ENCODE data around the gene ZNF718. TPM values are rescaled to one million over a fixed set of nuclear protein-coding genes. Genes with fewer than 3 reads are reported as not detected.
"Not testable (repeated sequence)": the region's sequence is repeated elsewhere in the genome, so short reads cannot be mapped to it uniquely, and the experiment has no call there.

The ZNF718 gene
- total RNA-seq, 1 donor from 2014 or later = 10.5 TPM

GRCh38 chr4:138935-139334 lies 14.6 kb downstream of the ZNF718 start:
- no peak for TF ChIP-seq CTCF (conservative IDR thresholded peaks at IDR 0.05)
- peaks cover 85% of the 10 kb centered on the region for H3K36me3 Mint-ChIP-seq
- H3K4me1 Mint-ChIP-seq (ENCODE audit: unreplicated experiment) = no peaks in the 10 kb centered on the region
- no peak overlapping the region for H3K4me3 Mint-ChIP-seq
- H3K27me3 Mint-ChIP-seq = no peaks in the 10 kb centered on the region
- DNase-seq (ENCODE audit: extremely low spot score, unreplicated experiment) = no peak
- peaks cover 32% of the 10 kb centered on the region for H3K9me3 Mint-ChIP-seq
- no peak overlapping the region for H3K27ac Mint-ChIP-seq

GRCh38 chr4:139691-140090 lies 15.4 kb downstream of the ZNF718 start:
- Mint-ChIP-seq H3K4me1 (ENCODE audit: unreplicated experiment) (no peaks in the 10 kb centered on the region), H3K4me3 (no peak overlapping the region), H3K36me3 (peaks cover 85% of the 10 kb centered on the region), H3K27ac (no peak overlapping the region), H3K27me3 (no peaks in the 10 kb centered on the region), H3K9me3 (peaks cover 32% of the 10 kb centered on the region)
- no peak for DNase-seq (ENCODE audit: extremely low spot score, unreplicated experiment)
- TF ChIP-seq CTCF (conservative IDR thresholded peaks at IDR 0.05) = no peak

GRCh38 chr4:146621-147020 lies 22.3 kb downstream of the ZNF718 start:
- Mint-ChIP-seq H3K4me3 (no peak overlapping the region), H3K4me1 (ENCODE audit: unreplicated experiment) (no peaks in the 10 kb centered on the region), H3K36me3 (peaks cover 56% of the 10 kb centered on the region), H3K27me3 (no peaks in the 10 kb centered on the region), H3K9me3 (peaks cover 8% of the 10 kb centered on the region), H3K27ac (no peak overlapping the region)
- TF ChIP-seq CTCF (conservative IDR thresholded peaks at IDR 0.05) = no peak
- DNase-seq (ENCODE audit: extremely low spot score, unreplicated experiment) = no peak

GRCh38 chr4:147233-147632 lies 22.9 kb downstream of the ZNF718 start:
- H3K36me3 Mint-ChIP-seq = peaks cover 55% of the 10 kb centered on the region
- peaks cover 8% of the 10 kb centered on the region for H3K9me3 Mint-ChIP-seq
- H3K27me3 Mint-ChIP-seq = no peaks in the 10 kb centered on the region
- DNase-seq (ENCODE audit: extremely low spot score, unreplicated experiment) = no peak
- no peaks in the 10 kb centered on the region for H3K4me1 Mint-ChIP-seq (ENCODE audit: unreplicated experiment)
- H3K4me3 Mint-ChIP-seq = no peak overlapping the region
- H3K27ac Mint-ChIP-seq = no peak overlapping the region
- TF ChIP-seq CTCF (conservative IDR thresholded peaks at IDR 0.05) = no peak

- Mint-ChIP-seq H3K9me3 (peaks cover 18% of the 10 kb centered on the region), H3K27me3 (no peaks in the 10 kb centered on the region), H3K27ac (no peak overlapping the region), H3K4me3 (no peak overlapping the region), H3K4me1 (ENCODE audit: unreplicated experiment) (no peaks in the 10 kb centered on the region), H3K36me3 (peaks cover 34% of the 10 kb centered on the region)
- TF ChIP-seq CTCF (conservative IDR thresholded peaks at IDR 0.05) = no peak
- DNase-seq (ENCODE audit: extremely low spot score, unreplicated experiment) = no peak
Measured at GRCh38 chr4:161496-162284, 37.4 kb downstream of the ZNF718 start.

GRCh38 chr4:169640-170039 lies 45.3 kb downstream of the ZNF718 start:
- H3K4me1 Mint-ChIP-seq (ENCODE audit: unreplicated experiment); DNase-seq (ENCODE audit: extremely low spot score, unreplicated experiment); H3K36me3 Mint-ChIP-seq; H3K27ac Mint-ChIP-seq; H3K27me3 Mint-ChIP-seq; H3K4me3 Mint-ChIP-seq: not testable (repeated sequence)
- H3K9me3 Mint-ChIP-seq = peaks cover 11% of the 10 kb centered on the region

GRCh38 chr4:171318-171717 lies 47.0 kb downstream of the ZNF718 start:
- not testable (repeated sequence) for H3K27ac Mint-ChIP-seq; DNase-seq (ENCODE audit: extremely low spot score, unreplicated experiment); H3K4me3 Mint-ChIP-seq; H3K27me3 Mint-ChIP-seq; H3K36me3 Mint-ChIP-seq; H3K4me1 Mint-ChIP-seq (ENCODE audit: unreplicated experiment)
- H3K9me3 Mint-ChIP-seq = peaks cover 24% of the 10 kb centered on the region

Measured in type B pancreatic cell (in vitro differentiated cells).